Liver (tissue), 9 donors: ENCODE data around the gene LRRFIP1. TPM values are rescaled to one million over a fixed set of nuclear protein-coding genes. Genes with fewer than 3 reads are reported as not detected.
"Not testable (repeated sequence)": the region's sequence is repeated elsewhere in the genome, so short reads cannot be mapped to it uniquely, and the experiment has no call there.

Experiments
- DNase-seq: peaks from one replicate; pipeline ENCODE4 v3.0.0-alpha.2; 2017; ENCODE audit warnings: low spot score
- H3K27ac ChIP-seq, 2 donors: one replicate each; pipeline ENCODE4 v1.7.0; 2013; ENCODE audit warnings: inconsistent platforms in 2 of 2, low read length in 2 of 2, control low read depth in 1 of 2, low read depth in 1 of 2, mild to moderate bottlenecking in 1 of 2
- H3K27me3 ChIP-seq, 4 donors: one replicate each; pipeline versions ENCODE4 v1.6.1 to v1.7.0; 2013; ENCODE audit warnings: low read length in 3 of 4, inconsistent platforms in 1 of 4, mild to moderate bottlenecking in 1 of 4, moderate library complexity in 1 of 4; ENCODE audit not compliant: control insufficient read depth in 4 of 4, insufficient read depth in 4 of 4
- H3K36me3 ChIP-seq, 4 donors: one replicate each; pipeline versions ENCODE4 v1.6.1 to v1.7.0; 2013; ENCODE audit warnings: low read length in 3 of 4, mild to moderate bottlenecking in 3 of 4, low read depth in 1 of 4, moderate library complexity in 1 of 4; ENCODE audit not compliant: control insufficient read depth in 4 of 4, insufficient read depth in 3 of 4
- H3K4me1 ChIP-seq, 4 donors: one replicate each; pipeline versions ENCODE4 v1.6.1 to v1.7.0; 2013; ENCODE audit warnings: low read length in 3 of 4, mild to moderate bottlenecking in 3 of 4, moderate library complexity in 1 of 4; ENCODE audit not compliant: control insufficient read depth in 4 of 4, insufficient read depth in 4 of 4
- H3K4me3 ChIP-seq, 3 donors: one replicate each; pipeline versions ENCODE4 v1.6.1 to v1.7.0; 2013; ENCODE audit warnings: low read length in 3 of 3, control low read depth in 1 of 3, low read depth in 1 of 3, mild to moderate bottlenecking in 1 of 3
- H3K9ac ChIP-seq, 2 donors: one replicate each; pipeline ENCODE4 v1.7.0; 2013; ENCODE audit warnings: low read length in 2 of 2, mild to moderate bottlenecking in 2 of 2, moderate library complexity in 2 of 2, control low read depth in 1 of 2, low read depth in 1 of 2
- H3K9me3 ChIP-seq, 4 donors: one replicate each; pipeline versions ENCODE4 v1.6.1 to v1.7.0; 2013; ENCODE audit warnings: low read length in 3 of 4; ENCODE audit not compliant: control insufficient read depth in 4 of 4
- EGR1 ChIP-seq, 2 donors: IDR thresholded peaks; 2 replicates each; pipeline ENCODE4 v1.6.1; 2016 to 2018; ENCODE audit warnings: antibody characterized with exemption in 2 of 2, low read depth in 2 of 2
- FOXA1 ChIP-seq: IDR thresholded peaks from 2 replicates; pipeline ENCODE4 v1.6.1; 2016; ENCODE audit warnings: antibody characterized with exemption
- FOXA2 ChIP-seq: IDR thresholded peaks from 2 replicates; pipeline ENCODE4 v1.6.1; 2016; ENCODE audit warnings: antibody characterized with exemption
- GABPA ChIP-seq, 2 donors: IDR thresholded peaks in 1 of 2; conservative IDR thresholded peaks in 1 of 2; 2 replicates each; pipeline ENCODE4 v1.6.1; 2016; ENCODE audit warnings: antibody characterized with exemption in 2 of 2, mild to moderate bottlenecking in 1 of 2, moderate library complexity in 1 of 2
- HNF4A ChIP-seq, 2 donors: conservative IDR thresholded peaks; 2 replicates each; pipeline ENCODE4 v1.6.1; 2016; ENCODE audit warnings: antibody characterized with exemption in 2 of 2, mild to moderate bottlenecking in 2 of 2
- JUND ChIP-seq, 2 donors: IDR thresholded peaks; 2 replicates each; pipeline ENCODE4 v1.6.1; 2016; ENCODE audit warnings: antibody characterized with exemption in 2 of 2
- NR2F2 ChIP-seq: IDR thresholded peaks from 2 replicates; pipeline ENCODE4 v1.6.1; 2016; ENCODE audit warnings: antibody characterized with exemption
- RAD21 ChIP-seq, 2 donors: IDR thresholded peaks; 2 replicates each; pipeline ENCODE4 v1.6.1; 2016; ENCODE audit warnings: antibody characterized with exemption in 2 of 2, mild to moderate bottlenecking in 2 of 2
- RXRA ChIP-seq, 2 donors: IDR thresholded peaks; 2 replicates each; pipeline ENCODE4 v1.6.1; 2017 to 2018; ENCODE audit warnings: antibody characterized with exemption in 2 of 2, mild to moderate bottlenecking in 1 of 2
- SP1 ChIP-seq: IDR thresholded peaks from 2 replicates; pipeline ENCODE4 v1.6.1; 2018; ENCODE audit warnings: antibody characterized with exemption, mild to moderate bottlenecking
- TAF1 ChIP-seq: conservative IDR thresholded peaks from 2 replicates; pipeline ENCODE4 v1.6.1; 2016; ENCODE audit warnings: antibody characterized with exemption, mild to moderate bottlenecking
- YY1 ChIP-seq: IDR thresholded peaks from 2 replicates; pipeline ENCODE4 v1.6.1; 2016; ENCODE audit warnings: antibody characterized with exemption, mild to moderate bottlenecking
- WGBS: extraction: QIAGEN DNeasy Blood & Tissue Kit; methylation state at CpG from one replicate; pipeline ENCODE4 v1.1.7; 2013; 5-methylcytosine and 5-hydroxymethylcytosine counted together
- polyA plus RNA-seq, 2 donors: library from polyadenylated mRNA; stranded (reverse) in 1 of 2; unstranded in 1 of 2; fragments of 200-250 nt in 1 of 2; fragments of >200 nt in 1 of 2; fragmentation: Nextera tagmentation in 1 of 2; extraction: Ambion mirVana in 1 of 2; gene quantifications; one replicate each; pipeline versions ENCODE4 v1.2.1 to v1.2.3, GENCODE V29; 2013 to 2015
- total RNA-seq, 2 donors: library from RNA; depleted of rRNA; stranded (reverse); fragments of >200 nt; gene quantifications; one replicate each; pipeline ENCODE4 v1.2.3, GENCODE V29; 2014
- TF ChIP-seq, protein P1 (sequence below): fragments of 150-350 bp; IDR thresholded peaks from 2 replicates; pipeline ENCODE4 v1.5.1; 2017; ENCODE audit warnings: improper control_type of control experiment, low read depth, low read length; ENCODE audit not compliant: missing input control
- TF ChIP-seq, protein P2 (sequence below): IDR thresholded peaks from 2 replicates; pipeline ENCODE4 v1.6.1; 2016; ENCODE audit warnings: antibody characterized with exemption, mild to moderate bottlenecking
- TF ChIP-seq, protein P3 (sequence below): IDR thresholded peaks from 2 replicates; pipeline ENCODE4 v1.6.1; 2016; ENCODE audit warnings: antibody characterized with exemption
- TF ChIP-seq, protein P4 (sequence below): IDR thresholded peaks from 2 replicates; pipeline ENCODE4 v1.6.1; 2016; ENCODE audit warnings: antibody characterized with exemption
- donor health status: healthy.
- donor health status: healthy.
- donor health status: healthy.
- donor health status: healthy.
- donor health status: healthy.

LRRFIP1 gene
- total and polyA plus RNA-seq, 4 donors: 13.3 to 56.1 (median 39.1) TPM

DNA sequence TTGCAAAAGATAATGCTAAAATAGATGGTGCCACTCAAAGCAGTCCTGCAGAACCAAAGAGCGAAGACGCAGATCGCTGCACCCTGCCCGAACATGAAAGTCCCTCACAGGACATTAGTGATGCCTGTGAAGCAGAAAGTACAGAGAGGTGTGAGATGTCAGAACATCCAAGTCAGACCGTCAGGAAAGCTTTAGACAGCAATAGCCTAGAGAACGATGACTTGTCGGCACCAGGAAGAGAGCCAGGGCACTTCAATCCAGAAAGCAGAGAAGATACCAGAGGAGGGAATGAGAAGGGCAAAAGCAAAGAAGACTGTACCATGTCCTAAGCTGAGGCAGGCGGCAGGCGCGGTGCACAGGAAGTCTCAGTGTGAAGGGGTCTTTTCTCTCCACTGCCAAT is 136.4 kb downstream of the LRRFIP1 start:
- Histone ChIP-seq H3K27ac (no peak overlapping the region), H3K4me1 (no peaks in the 10 kb centered on the region), H3K4me3 (no peak overlapping the region), H3K9ac (no peak overlapping the region), H3K27me3 (no peaks in the 10 kb centered on the region), H3K36me3 (peaks cover 4 to 31% (median 19%) of the 10 kb centered on the region in 4 donors), H3K9me3 (no peaks in the 10 kb centered on the region)
- TF ChIP-seq JUND (IDR thresholded peaks at IDR 0.05): no peak
- TF ChIP-seq TAF1: no peak
- no peak for TF ChIP-seq RXRA (IDR thresholded peaks at IDR 0.05)
- TF ChIP-seq, protein P1, sequence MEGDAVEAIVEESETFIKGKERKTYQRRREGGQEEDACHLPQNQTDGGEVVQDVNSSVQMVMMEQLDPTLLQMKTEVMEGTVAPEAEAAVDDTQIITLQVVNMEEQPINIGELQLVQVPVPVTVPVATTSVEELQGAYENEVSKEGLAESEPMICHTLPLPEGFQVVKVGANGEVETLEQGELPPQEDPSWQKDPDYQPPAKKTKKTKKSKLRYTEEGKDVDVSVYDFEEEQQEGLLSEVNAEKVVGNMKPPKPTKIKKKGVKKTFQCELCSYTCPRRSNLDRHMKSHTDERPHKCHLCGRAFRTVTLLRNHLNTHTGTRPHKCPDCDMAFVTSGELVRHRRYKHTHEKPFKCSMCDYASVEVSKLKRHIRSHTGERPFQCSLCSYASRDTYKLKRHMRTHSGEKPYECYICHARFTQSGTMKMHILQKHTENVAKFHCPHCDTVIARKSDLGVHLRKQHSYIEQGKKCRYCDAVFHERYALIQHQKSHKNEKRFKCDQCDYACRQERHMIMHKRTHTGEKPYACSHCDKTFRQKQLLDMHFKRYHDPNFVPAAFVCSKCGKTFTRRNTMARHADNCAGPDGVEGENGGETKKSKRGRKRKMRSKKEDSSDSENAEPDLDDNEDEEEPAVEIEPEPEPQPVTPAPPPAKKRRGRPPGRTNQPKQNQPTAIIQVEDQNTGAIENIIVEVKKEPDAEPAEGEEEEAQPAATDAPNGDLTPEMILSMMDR: no peak
- no peak for TF ChIP-seq SP1
- TF ChIP-seq RAD21 (IDR thresholded peaks at IDR 0.05): no peak
- TF ChIP-seq YY1: no peak
- no peak for TF ChIP-seq EGR1 (IDR thresholded peaks at IDR 0.05; ENCODE audit: low read depth in 2 of 2)
- TF ChIP-seq, protein P2, sequence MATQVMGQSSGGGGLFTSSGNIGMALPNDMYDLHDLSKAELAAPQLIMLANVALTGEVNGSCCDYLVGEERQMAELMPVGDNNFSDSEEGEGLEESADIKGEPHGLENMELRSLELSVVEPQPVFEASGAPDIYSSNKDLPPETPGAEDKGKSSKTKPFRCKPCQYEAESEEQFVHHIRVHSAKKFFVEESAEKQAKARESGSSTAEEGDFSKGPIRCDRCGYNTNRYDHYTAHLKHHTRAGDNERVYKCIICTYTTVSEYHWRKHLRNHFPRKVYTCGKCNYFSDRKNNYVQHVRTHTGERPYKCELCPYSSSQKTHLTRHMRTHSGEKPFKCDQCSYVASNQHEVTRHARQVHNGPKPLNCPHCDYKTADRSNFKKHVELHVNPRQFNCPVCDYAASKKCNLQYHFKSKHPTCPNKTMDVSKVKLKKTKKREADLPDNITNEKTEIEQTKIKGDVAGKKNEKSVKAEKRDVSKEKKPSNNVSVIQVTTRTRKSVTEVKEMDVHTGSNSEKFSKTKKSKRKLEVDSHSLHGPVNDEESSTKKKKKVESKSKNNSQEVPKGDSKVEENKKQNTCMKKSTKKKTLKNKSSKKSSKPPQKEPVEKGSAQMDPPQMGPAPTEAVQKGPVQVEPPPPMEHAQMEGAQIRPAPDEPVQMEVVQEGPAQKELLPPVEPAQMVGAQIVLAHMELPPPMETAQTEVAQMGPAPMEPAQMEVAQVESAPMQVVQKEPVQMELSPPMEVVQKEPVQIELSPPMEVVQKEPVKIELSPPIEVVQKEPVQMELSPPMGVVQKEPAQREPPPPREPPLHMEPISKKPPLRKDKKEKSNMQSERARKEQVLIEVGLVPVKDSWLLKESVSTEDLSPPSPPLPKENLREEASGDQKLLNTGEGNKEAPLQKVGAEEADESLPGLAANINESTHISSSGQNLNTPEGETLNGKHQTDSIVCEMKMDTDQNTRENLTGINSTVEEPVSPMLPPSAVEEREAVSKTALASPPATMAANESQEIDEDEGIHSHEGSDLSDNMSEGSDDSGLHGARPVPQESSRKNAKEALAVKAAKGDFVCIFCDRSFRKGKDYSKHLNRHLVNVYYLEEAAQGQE: no peak
- TF ChIP-seq, protein P3, sequence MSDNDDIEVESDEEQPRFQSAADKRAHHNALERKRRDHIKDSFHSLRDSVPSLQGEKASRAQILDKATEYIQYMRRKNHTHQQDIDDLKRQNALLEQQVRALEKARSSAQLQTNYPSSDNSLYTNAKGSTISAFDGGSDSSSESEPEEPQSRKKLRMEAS: no peak
- 96% methylated on average over 10 of the region's 10 CpGs for WGBS
- no peak for DNase-seq

DNA sequence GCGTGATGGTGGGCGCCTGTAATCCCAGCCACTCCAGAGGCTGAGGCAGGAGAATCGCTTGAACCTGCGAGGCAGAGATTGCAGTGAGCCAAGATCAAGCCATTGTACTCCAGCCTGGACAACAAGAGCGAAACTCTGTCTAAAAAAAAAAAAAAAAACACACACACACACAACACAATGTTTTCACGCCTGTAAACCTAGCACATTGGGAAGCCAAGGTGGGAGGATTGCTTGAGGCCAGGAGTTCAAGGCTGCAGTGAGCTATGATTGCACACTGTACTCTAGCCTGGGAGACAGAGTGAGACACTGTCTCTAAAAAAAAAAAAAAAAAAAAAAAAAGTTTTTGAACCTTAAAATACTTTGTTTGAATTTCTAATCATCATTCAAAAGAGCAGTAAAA is 137.7 kb downstream of the LRRFIP1 start:
- H3K36me3 ChIP-seq: peaks cover 3 to 31% (median 20%) of the 10 kb centered on the region in 4 donors
- H3K4me3 ChIP-seq, H3K27ac ChIP-seq, H3K4me1 ChIP-seq, H3K27me3 ChIP-seq, DNase-seq, H3K9ac ChIP-seq, H3K9me3 ChIP-seq: not testable (repeated sequence)
- WGBS: 97% methylated on average over 6 of the region's 6 CpGs

DNA sequence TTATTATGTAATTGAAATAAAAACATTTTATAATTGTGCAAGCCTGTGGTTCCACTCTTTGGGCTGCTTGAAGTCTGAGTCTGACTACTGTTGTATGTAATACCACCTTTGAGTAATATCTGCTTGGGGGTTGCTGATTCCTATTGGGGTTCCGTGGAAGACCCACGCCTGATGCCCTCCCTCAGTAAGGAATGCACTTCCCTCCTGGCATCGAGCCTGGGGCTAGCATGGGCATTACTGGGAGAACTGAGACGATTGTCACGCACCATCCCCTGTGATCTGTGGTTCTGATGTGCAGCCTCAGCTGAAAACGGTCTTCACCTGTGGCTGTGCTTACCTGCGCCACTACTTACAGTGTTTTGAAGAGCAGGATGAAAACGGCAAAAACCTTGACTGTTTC is 138.5 kb downstream of the LRRFIP1 start:
- Histone ChIP-seq H3K27ac (no peak overlapping the region), H3K27me3 (no peaks in the 10 kb centered on the region), H3K36me3 (peaks cover 2 to 23% (median 14%) of the 10 kb centered on the region in 4 donors), H3K4me1 (no peaks in the 10 kb centered on the region), H3K9ac (no peak overlapping the region), H3K4me3 (no peak overlapping the region), H3K9me3 (no peaks in the 10 kb centered on the region)
- no peak for DNase-seq
- WGBS: 92% methylated on average over 8 of the region's 8 CpGs
- TF ChIP-seq EGR1 (IDR thresholded peaks at IDR 0.05; ENCODE audit: low read depth in 2 of 2) (no peak), FOXA2 (no peak), RAD21 (IDR thresholded peaks at IDR 0.05) (no peak), RXRA (IDR thresholded peaks at IDR 0.05) (no peak), NR2F2 (no peak), GABPA (IDR thresholded peaks at IDR 0.05 in 1 of 2, conservative IDR thresholded peaks at IDR 0.05 in 1 of 2) (no peak), HNF4A (conservative IDR thresholded peaks at IDR 0.05) (no peak), SP1 (no peak), TAF1 (no peak), YY1 (no peak), FOXA1 (no peak), JUND (IDR thresholded peaks at IDR 0.05) (no peak)
- TF ChIP-seq, protein P3: no peak
- TF ChIP-seq, protein P2: no peak
- TF ChIP-seq, protein P4, sequence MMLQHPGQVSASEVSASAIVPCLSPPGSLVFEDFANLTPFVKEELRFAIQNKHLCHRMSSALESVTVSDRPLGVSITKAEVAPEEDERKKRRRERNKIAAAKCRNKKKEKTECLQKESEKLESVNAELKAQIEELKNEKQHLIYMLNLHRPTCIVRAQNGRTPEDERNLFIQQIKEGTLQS: no peak
